Fibroblast of skin of left quadriceps (primary cell): ENCODE data around the gene OPN1SW.

Experiments
- DNase-seq, 2 experiments: peaks; one replicate each; pipeline ENCODE4 v3.0.0-alpha.2; 2013; ENCODE audit warnings: low read depth in 2 of 2

Gene OPN1SW

GRCh38 chr7:128733278-128733645 lies 42.3 kb downstream of the OPN1SW start:
- no peak for DNase-seq

- DNase-seq: no peak
Observed at GRCh38 chr7:128732521-128733277, 42.9 kb downstream of the OPN1SW start.

GRCh38 chr7:128731184-128731583 lies 44.4 kb downstream of the OPN1SW start:
- no peak for DNase-seq

GRCh38 chr7:128729494-128729893 lies 46.1 kb downstream of the OPN1SW start:
- no peak for DNase-seq

- DNase-seq: no peak
Observed at GRCh38 chr7:128728598-128728997, 47.0 kb downstream of the OPN1SW start.

GRCh38 chr7:128727239-128727638 lies 48.4 kb downstream of the OPN1SW start:
- no peak for DNase-seq

GRCh38 chr7:128726737-128727072 lies 48.9 kb downstream of the OPN1SW start:
- DNase-seq: no peak

GRCh38 chr7:128726059-128726736 lies 49.4 kb downstream of the OPN1SW start:
- DNase-seq: no peak

GRCh38 chr7:128725531-128725930 lies 50.1 kb downstream of the OPN1SW start:
- DNase-seq: no peak

GRCh38 chr7:128724743-128725142 lies 50.9 kb downstream of the OPN1SW start:
- no peak for DNase-seq
